Endothelial cell of umbilical vein (primary cell): ENCODE measurements around the gene SLC35F2. TPM values are rescaled to one million over a fixed set of nuclear protein-coding genes. Genes with fewer than 3 reads are reported as not detected.

Source experiments
- BruUV-seq: library from RNA; stranded (reverse); fragments of 400-500 nt; replicated peaks from 2 replicates; lab custom pipeline; 2021; lab: Mats Ljungman, UMichigan
- CTCF ChIA-PET: fragments of 300-600, 350-600 bp; sonication (Branson Sonifier 250); formaldehyde crosslinking; loops from one replicate; lab custom pipeline; 2021; ENCODE audit warnings: antibody characterized with exemption, inconsistent platforms; lab: Charles Lee
- POLR2A ChIA-PET: fragments of 300-600, 350-600 bp; sonication (Branson Sonifier 250); formaldehyde crosslinking; loops from one replicate; lab custom pipeline; 2021; ENCODE audit warnings: antibody characterized with exemption, inconsistent platforms; lab: Charles Lee
- DNase-seq: peaks from one replicate; pipeline ENCODE4 v3.0.0-alpha.2; 2011; ENCODE audit warnings: low read depth, low spot score
- FAIRE-seq: peaks from 2 replicates; lab custom pipeline; 2011; peaks lifted over from hg19 to GRCh38; lab: Jason Lieb, UNC
- H2AFZ ChIP-seq: 2 replicates; pipeline ENCODE4 v1.6.0; 2012; ENCODE audit warnings: low read depth, low read length, control low read depth, inconsistent platforms
- H3K27ac ChIP-seq: 2 replicates; pipeline ENCODE4 v1.5.1; 2011; ENCODE audit warnings: low read depth, mild to moderate bottlenecking, control low read depth, low read length, moderate library complexity; ENCODE audit not compliant: insufficient read depth
- H3K27me3 ChIP-seq, 2 experiments: 2 replicates each; pipeline versions ENCODE4 v1.6.0 to v1.6.1; 2011; ENCODE audit warnings: low read length in 2 of 2, mixed read lengths in 1 of 2; ENCODE audit not compliant: control insufficient read depth in 2 of 2, insufficient read depth in 2 of 2
- H3K36me3 ChIP-seq, 2 experiments: 2 replicates in 1 of 2; 3 replicates in 1 of 2; pipeline ENCODE4 v1.5.1; 2011; ENCODE audit warnings: low read length in 2 of 2, mild to moderate bottlenecking in 1 of 2, moderate library complexity in 1 of 2; ENCODE audit not compliant: control insufficient read depth in 2 of 2, insufficient read depth in 2 of 2; ENCODE audit errors: extremely low read depth in 1 of 2
- H3K4me1 ChIP-seq: 3 replicates; pipeline ENCODE4 v1.5.1; 2011; ENCODE audit warnings: mild to moderate bottlenecking, low read length; ENCODE audit not compliant: control insufficient read depth, insufficient read depth; ENCODE audit errors: extremely low read depth
- H3K4me2 ChIP-seq: 2 replicates; pipeline ENCODE4 v1.6.1; 2011; ENCODE audit warnings: low read length, control low read depth, mixed read lengths; ENCODE audit not compliant: insufficient read depth
- H3K4me3 ChIP-seq, 3 experiments: fragments of 200-600 bp in 1 of 3; sonication (generic), shearing (Covaris generic) in 1 of 3; replicated peaks in 1 of 3; 2 replicates each; pipeline ENCODE4 v1.5.1; 2011 to 2016; ENCODE audit warnings: control low read depth in 3 of 3, low read length in 3 of 3, mild to moderate bottlenecking in 2 of 3, inconsistent platforms in 1 of 3, low read depth in 1 of 3, moderate library complexity in 1 of 3; ENCODE audit not compliant: insufficient read depth in 1 of 3
- H3K79me2 ChIP-seq: 2 replicates; pipeline ENCODE4 v1.6.0; 2012; ENCODE audit warnings: low read length, inconsistent platforms; ENCODE audit not compliant: control insufficient read depth, insufficient read depth
- H3K9ac ChIP-seq: replicated peaks from 2 replicates; pipeline ENCODE3; 2011; ENCODE audit warnings: low read length, control low read depth; ENCODE audit not compliant: insufficient read depth; ENCODE audit errors: extremely low read depth
- H3K9me1 ChIP-seq: replicated peaks from 3 replicates; pipeline ENCODE4 v1.6.0; 2011; ENCODE audit warnings: mild to moderate bottlenecking, low read length; ENCODE audit not compliant: control insufficient read depth, insufficient read depth; ENCODE audit errors: extremely low read depth
- H3K9me3 ChIP-seq: replicated peaks from 2 replicates; pipeline ENCODE4 v1.5.1; 2012; ENCODE audit warnings: low read length, inconsistent platforms; ENCODE audit not compliant: control insufficient read depth, insufficient read depth
- H4K20me1 ChIP-seq: replicated peaks from 2 replicates; pipeline ENCODE3; 2011; ENCODE audit warnings: mild to moderate bottlenecking, low read length; ENCODE audit not compliant: control insufficient read depth, insufficient read depth; ENCODE audit errors: extremely low read depth
- EZH2 ChIP-seq: IDR thresholded peaks from 2 replicates; pipeline ENCODE4 v1.6.1; 2012; ENCODE audit warnings: borderline replicate concordance, low read depth, mild to moderate bottlenecking, moderate library complexity, low read length, inconsistent platforms; ENCODE audit not compliant: severe bottlenecking
- FOS ChIP-seq: IDR thresholded peaks from 2 replicates; pipeline ENCODE4 v1.6.1; 2011; ENCODE audit warnings: mild to moderate bottlenecking, low read length, moderate library complexity, borderline replicate concordance; ENCODE audit not compliant: insufficient read depth
- GATA2 ChIP-seq: IDR thresholded peaks from 2 replicates; pipeline ENCODE4 v1.7.0; 2011; ENCODE audit warnings: low read depth, mild to moderate bottlenecking, moderate library complexity, mixed read lengths, low read length; ENCODE audit not compliant: insufficient read length, insufficient read depth
- JUN ChIP-seq: IDR thresholded peaks from 2 replicates; pipeline ENCODE4 v1.6.1; 2011; ENCODE audit warnings: borderline replicate concordance, low read depth; ENCODE audit not compliant: insufficient read length, insufficient read depth
- MYC ChIP-seq: IDR thresholded peaks from one replicate; pipeline ENCODE4 v1.6.1; 2011; ENCODE audit warnings: mild to moderate bottlenecking, low read depth, low read length
- POLR2A ChIP-seq: IDR thresholded peaks from 2 replicates; pipeline ENCODE4 v1.6.1; 2012; ENCODE audit warnings: low read depth, mild to moderate bottlenecking, control low read depth, low read length
- POLR2AphosphoS5 ChIP-seq: IDR thresholded peaks from 2 replicates; pipeline ENCODE4 v1.6.1; 2012; ENCODE audit warnings: low read depth, mild to moderate bottlenecking, control low read depth, low read length, moderate library complexity; ENCODE audit not compliant: insufficient read depth
- dilution Hi-C: fragments of 300-500 bp; cut with MboI; formaldehyde crosslinking; loops from one replicate; pipeline ENCODE4 v1.15.0; 2019; ENCODE audit warnings: low sequenced_read_pairs; ENCODE audit not compliant: extremely low pct_ligation_motif_present
- intact Hi-C: fragments of 100-400 bp; cut with micrococcal nuclease; formaldehyde crosslinking; loops from one replicate; pipeline ENCODE4 v1.10.0; 2022
- polyA plus RNA-seq, 4 experiments: library from polyadenylated mRNA; depleted of rRNA in 3 of 4; stranded (reverse) in 3 of 4; unstranded in 1 of 4; fragments of >200 nt; gene quantifications; 2 replicates each; pipeline versions ENCODE4 v1.2.1 to v1.2.3, GENCODE V29; 2011 to 2012; ENCODE audit warnings: missing spikeins in 1 of 4
- total RNA-seq: library from RNA; stranded (reverse); gene quantifications from 2 replicates; pipeline ENCODE4 v1.2.3, GENCODE V29; 2021
- TF ChIP-seq, protein P1 (sequence below), 2 donors: IDR thresholded peaks; 1 replicate in 1 of 2; 2 replicates in 1 of 2; pipeline ENCODE4 v1.5.1; 2011; ENCODE audit warnings: low read length in 2 of 2, mild to moderate bottlenecking in 2 of 2, moderate library complexity in 2 of 2, control low read depth in 1 of 2, inconsistent platforms in 1 of 2, low read depth in 1 of 2; ENCODE audit not compliant: insufficient read depth in 1 of 2; ENCODE audit errors: extremely low read depth in 1 of 2
- TF ChIP-seq, protein P2 (sequence below): IDR thresholded peaks from 2 replicates; pipeline ENCODE4 v1.6.1; 2011; ENCODE audit not compliant: insufficient read depth, insufficient read length

SLC35F2 gene
- total and polyA plus RNA-seq, 2 donors (not counting 3 experiments of a cell fraction or from before 2014, with no cell fraction given), result 41.0 to 59.7 TPM

DNA sequence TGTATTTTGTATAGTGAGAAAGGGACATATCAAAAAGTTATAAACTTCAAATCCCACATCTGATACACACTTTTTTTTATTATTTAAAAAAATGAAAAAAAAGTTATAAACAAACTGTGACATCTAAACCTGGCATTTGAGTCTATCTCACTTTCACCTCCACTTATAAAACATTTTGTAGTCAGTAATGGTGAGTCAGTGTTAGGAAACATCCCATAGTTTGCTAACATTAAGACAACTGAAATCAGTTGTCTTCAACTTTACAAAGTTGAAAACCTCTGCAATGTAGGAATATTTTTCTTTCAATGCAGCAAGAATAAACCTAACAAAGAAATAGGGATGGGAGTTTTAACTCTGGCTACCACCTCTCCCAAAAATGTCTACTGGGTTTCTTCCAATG, 47.7 kb downstream of the SLC35F2 start:
- dilution Hi-C loops, result no loop called here
- POLR2A ChIA-PET, result no interaction called here
- CTCF ChIA-PET, result no interaction called here
- FAIRE-seq (no peak), DNase-seq (no peak)
- Histone ChIP-seq H3K4me1 (no peaks in the 10 kb centered on the region), H3K9me3 (no peaks in the 10 kb centered on the region), H2AFZ (no peak overlapping the region), H3K36me3 (peaks cover 10 to 15% of the 10 kb centered on the region in 2 experiments), H3K4me2 (no peak overlapping the region), H3K79me2 (peaks cover 40% of the 10 kb centered on the region), H3K9me1 (no peaks in the 10 kb centered on the region), H3K9ac (no peak overlapping the region), H3K4me3 (no peak overlapping the region), H4K20me1 (no peaks in the 10 kb centered on the region), H3K27me3 (no peaks in the 10 kb centered on the region), H3K27ac (no peak overlapping the region)
- TF ChIP-seq POLR2AphosphoS5 (no peak), JUN (no peak), MYC (no peak), FOS (no peak), POLR2A (no peak), EZH2 (no peak), GATA2 (no peak)
- TF ChIP-seq, protein P1, sequence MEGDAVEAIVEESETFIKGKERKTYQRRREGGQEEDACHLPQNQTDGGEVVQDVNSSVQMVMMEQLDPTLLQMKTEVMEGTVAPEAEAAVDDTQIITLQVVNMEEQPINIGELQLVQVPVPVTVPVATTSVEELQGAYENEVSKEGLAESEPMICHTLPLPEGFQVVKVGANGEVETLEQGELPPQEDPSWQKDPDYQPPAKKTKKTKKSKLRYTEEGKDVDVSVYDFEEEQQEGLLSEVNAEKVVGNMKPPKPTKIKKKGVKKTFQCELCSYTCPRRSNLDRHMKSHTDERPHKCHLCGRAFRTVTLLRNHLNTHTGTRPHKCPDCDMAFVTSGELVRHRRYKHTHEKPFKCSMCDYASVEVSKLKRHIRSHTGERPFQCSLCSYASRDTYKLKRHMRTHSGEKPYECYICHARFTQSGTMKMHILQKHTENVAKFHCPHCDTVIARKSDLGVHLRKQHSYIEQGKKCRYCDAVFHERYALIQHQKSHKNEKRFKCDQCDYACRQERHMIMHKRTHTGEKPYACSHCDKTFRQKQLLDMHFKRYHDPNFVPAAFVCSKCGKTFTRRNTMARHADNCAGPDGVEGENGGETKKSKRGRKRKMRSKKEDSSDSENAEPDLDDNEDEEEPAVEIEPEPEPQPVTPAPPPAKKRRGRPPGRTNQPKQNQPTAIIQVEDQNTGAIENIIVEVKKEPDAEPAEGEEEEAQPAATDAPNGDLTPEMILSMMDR (IDR thresholded peaks at IDR 0.05; ENCODE audit: extremely low read depth in 1 of 2, insufficient read depth in 1 of 2, low read depth in 1 of 2, low read length in 2 of 2), result no peak
- TF ChIP-seq, protein P2, sequence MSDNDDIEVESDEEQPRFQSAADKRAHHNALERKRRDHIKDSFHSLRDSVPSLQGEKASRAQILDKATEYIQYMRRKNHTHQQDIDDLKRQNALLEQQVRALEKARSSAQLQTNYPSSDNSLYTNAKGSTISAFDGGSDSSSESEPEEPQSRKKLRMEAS, result no peak
- intact Hi-C loops, result no loop called here
- no TSS peak for BruUV-seq
